Suprapubic skin (tissue), 4 donors: ENCODE results near the gene NTM.

ENCODE experiments used
- CTCF ChIP-seq, 2 donors: fragments of 200-600 bp in 1 of 2; fragments of 450-650 bp in 1 of 2; sonication (generic) in 1 of 2; IDR thresholded peaks; one replicate each; pipeline ENCODE4 v1.5.1; 2016 to 2019; ENCODE audit warnings: antibody characterized with exemption in 2 of 2, mild to moderate bottlenecking in 1 of 2, moderate library complexity in 1 of 2
- EP300 ChIP-seq: sonication (generic); formaldehyde crosslinking; IDR thresholded peaks from one replicate; pipeline ENCODE4 v1.6.1; 2017; ENCODE audit warnings: antibody characterized with exemption
- POLR2A ChIP-seq, 2 donors: fragments of 450-650 bp; IDR thresholded peaks; one replicate each; pipeline ENCODE4 v1.6.1; 2017; ENCODE audit warnings: antibody characterized with exemption in 2 of 2, mild to moderate bottlenecking in 2 of 2, moderate library complexity in 2 of 2
- POLR2AphosphoS5 ChIP-seq, 3 donors: sonication (generic); formaldehyde crosslinking; IDR thresholded peaks; one replicate each; pipeline ENCODE4 v1.6.1; 2017; ENCODE audit warnings: antibody characterized with exemption in 3 of 3

DNA sequence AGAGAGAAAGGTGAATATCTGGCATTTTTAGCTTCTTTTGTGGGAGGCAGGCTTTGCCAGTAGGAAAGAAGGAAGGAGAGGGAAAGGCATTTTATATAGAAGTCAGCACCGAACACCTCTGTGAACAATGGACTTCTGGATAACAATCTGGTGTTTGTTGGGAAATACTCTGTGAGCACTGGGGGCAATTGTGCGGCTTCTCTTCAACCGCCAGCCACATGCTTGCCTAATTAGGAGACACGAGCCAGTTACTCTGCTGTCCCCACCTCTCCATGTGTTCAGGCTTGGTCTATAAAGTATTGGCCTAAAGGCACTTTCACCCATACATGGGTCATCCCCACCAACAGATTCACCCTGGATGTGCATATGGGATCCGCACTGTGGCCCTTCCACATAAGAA, 523.6 kb downstream of the NTM start:
- TF ChIP-seq CTCF (IDR thresholded peaks at IDR 0.05) (no peak), EP300 (no peak), POLR2AphosphoS5 (IDR thresholded peaks at IDR 0.05) (no peak), POLR2A (IDR thresholded peaks at IDR 0.05) (no peak)
